HS-5 (cell line): Measurements from ENCODE around the gene TPSB2.
"Not testable (repeated sequence)": the region's sequence is repeated elsewhere in the genome, so short reads cannot be mapped to it uniquely, and the experiment has no call there.

Experiments
- DNase-seq: peaks from one replicate; pipeline ENCODE4 v3.0.0-alpha.2; 2012; ENCODE audit warnings: low read depth

Gene TPSB2

GRCh38 chr16:1261131-1261892, 31.3 kb upstream of the TPSB2 start:
- no peak for DNase-seq

GRCh38 chr16:1260101-1260680, 30.2 kb upstream of the TPSB2 start:
- DNase-seq, result no peak

GRCh38 chr16:1259760-1260068, 29.7 kb upstream of the TPSB2 start:
- no peak for DNase-seq

- DNase-seq, result no peak
These were observed 29.1 kb upstream of the TPSB2 start for GRCh38 chr16:1258906-1259759.

- no peak for DNase-seq
These were observed 28.2 kb upstream of the TPSB2 start for GRCh38 chr16:1258225-1258600.

- no peak for DNase-seq
These were observed 27.7 kb upstream of the TPSB2 start for GRCh38 chr16:1257561-1258224.

GRCh38 chr16:1256874-1257322, 26.9 kb upstream of the TPSB2 start:
- no peak for DNase-seq

GRCh38 chr16:1256296-1256873, 26.4 kb upstream of the TPSB2 start:
- not testable (repeated sequence) for DNase-seq

GRCh38 chr16:1255276-1256122, 25.5 kb upstream of the TPSB2 start, which contains the start of gene TPSD1:
Gene TPSD1, plus strand, starts transcription at chr16:1256069. Its CDS starts 212 bp downstream, at chr16:1256281.
- not testable (repeated sequence) for DNase-seq

- not testable (repeated sequence) for DNase-seq
These were observed 24.8 kb upstream of the TPSB2 start for GRCh38 chr16:1254821-1255220.

- not testable (repeated sequence) for DNase-seq
These were observed 23.8 kb upstream of the TPSB2 start for GRCh38 chr16:1253701-1254364.

GRCh38 chr16:1249031-1249755, 19.2 kb upstream of the TPSB2 start:
- DNase-seq, result not testable (repeated sequence)

- DNase-seq, result not testable (repeated sequence)
These were observed 18.0 kb upstream of the TPSB2 start for GRCh38 chr16:1247903-1248537.

GRCh38 chr16:1245452-1246020, 15.6 kb upstream of the TPSB2 start:
- DNase-seq, result no peak

- DNase-seq, result no peak
These were observed 14.9 kb upstream of the TPSB2 start for GRCh38 chr16:1244881-1245280.

GRCh38 chr16:1243907-1244850, 14.2 kb upstream of the TPSB2 start:
- not testable (repeated sequence) for DNase-seq

GRCh38 chr16:1243363-1243762, 13.4 kb upstream of the TPSB2 start:
- DNase-seq, result not testable (repeated sequence)

- DNase-seq, result not testable (repeated sequence)
These were observed 11.1 kb upstream of the TPSB2 start for GRCh38 chr16:1241081-1241480.
